GM19455 (cell line): ENCODE results near the gene SGCD.

ENCODE experiments used
- ATAC-seq: cut with Tn5 transposase; IDR thresholded peaks from one replicate; pipeline ENCODE4 v1.9.1; 2021; ENCODE audit not compliant: unreplicated experiment

SGCD gene

GRCh38 chr5:156451505-156451904 lies 124.5 kb downstream of the SGCD start:
- no peak for ATAC-seq

- no peak for ATAC-seq
These were observed 129.9 kb downstream of the SGCD start for GRCh38 chr5:156456857-156457256.

- no peak for ATAC-seq
These were observed 132.9 kb downstream of the SGCD start for GRCh38 chr5:156459812-156460385.

DNA sequence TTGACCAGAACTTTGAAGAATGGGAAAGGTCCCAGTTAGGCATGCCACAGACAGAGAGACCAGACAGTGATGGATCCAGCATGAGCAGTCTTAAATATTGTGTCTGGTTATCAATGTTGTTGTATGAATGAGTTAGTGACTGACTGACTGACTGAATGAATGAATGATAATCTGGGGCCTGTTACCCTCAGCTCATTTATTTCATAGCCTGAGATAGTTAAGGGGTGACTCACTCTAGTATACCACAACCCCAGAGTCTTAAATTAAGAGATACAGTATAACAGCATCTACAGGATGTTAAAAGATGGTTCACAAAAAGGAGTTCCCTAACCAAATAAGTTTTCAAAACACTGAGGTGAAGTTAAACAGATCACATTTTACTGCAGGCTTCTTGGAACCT lies 133.5 kb downstream of the SGCD start:
- no peak for ATAC-seq

GRCh38 chr5:156466871-156467270 lies 139.9 kb downstream of the SGCD start:
- no peak for ATAC-seq

GRCh38 chr5:156469636-156470035 lies 142.7 kb downstream of the SGCD start:
- ATAC-seq, result no peak

GRCh38 chr5:156471893-156472292 lies 144.9 kb downstream of the SGCD start:
- ATAC-seq, result no peak

DNA sequence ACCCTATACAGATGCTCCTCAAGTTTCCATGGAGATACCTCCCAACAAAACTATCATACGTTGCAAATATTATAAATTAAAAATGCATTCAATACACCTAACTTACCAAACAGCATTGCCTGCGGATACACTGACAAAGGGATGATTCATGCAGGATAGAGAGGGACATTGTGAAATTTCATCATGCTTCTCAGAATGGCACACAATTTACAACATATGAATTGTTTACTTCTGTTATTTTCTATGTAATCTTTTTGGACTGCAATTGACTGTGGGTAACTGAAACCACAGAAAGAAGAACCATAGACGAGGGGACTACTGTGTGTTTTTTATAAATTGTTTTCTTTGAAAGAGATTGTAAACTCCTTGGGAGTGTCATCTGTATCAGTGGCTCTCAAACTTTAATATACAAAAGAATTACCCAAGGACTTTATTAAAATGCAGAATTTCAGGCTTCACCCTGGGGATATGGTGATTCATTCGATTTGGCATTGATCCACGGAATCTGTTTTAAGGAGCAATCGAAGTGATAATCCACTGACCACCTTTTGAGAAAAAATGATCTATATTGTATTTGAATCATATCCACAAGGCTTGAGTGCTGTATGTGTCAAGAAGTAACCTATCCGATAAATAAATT lies 146.4 kb downstream of the SGCD start:
- ATAC-seq, result no peak

DNA sequence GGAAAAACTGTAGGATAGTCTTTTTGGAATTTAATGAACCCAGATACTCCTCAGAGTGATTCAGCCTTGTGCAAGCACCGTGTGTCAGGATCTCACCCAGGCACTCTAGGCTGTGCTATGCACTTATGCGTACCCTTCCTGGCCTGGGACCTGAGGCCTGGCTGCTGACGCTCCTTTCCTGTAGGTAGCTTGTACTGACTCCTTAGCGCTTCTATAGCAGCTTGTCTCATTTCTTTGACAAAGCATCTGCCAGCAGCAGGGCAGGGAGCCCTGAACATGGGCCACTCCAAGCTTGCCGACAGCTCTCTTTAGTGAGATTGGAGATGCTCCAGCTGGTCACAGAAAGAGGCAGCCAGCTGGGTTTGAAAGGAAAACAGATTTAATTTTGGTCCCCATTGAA lies 147.3 kb downstream of the SGCD start:
- ATAC-seq, result no peak

GRCh38 chr5:156475182-156476157 lies 148.5 kb downstream of the SGCD start:
- ATAC-seq, result no peak

DNA sequence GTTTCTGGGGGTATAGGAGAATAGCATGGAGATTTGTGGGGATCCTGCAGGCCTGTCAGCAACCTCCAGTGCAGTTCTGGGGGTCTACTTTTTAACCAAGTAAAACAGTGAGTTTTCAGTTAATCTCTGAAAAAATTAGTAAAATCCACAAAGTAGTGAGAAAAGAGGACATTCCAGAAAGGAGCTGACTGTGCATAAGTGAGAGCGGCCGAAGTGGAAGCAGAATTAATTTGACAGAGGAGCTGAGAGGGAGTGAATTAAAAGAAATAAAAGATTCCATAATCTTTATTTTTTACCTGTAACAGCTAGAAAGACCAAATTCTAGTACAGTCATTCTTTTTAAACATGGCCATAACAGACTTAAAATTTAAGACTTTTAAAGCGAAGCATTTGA lies 149.2 kb downstream of the SGCD start:
- ATAC-seq, result no peak

GRCh38 chr5:156476678-156477077 lies 149.7 kb downstream of the SGCD start:
- no peak for ATAC-seq

DNA sequence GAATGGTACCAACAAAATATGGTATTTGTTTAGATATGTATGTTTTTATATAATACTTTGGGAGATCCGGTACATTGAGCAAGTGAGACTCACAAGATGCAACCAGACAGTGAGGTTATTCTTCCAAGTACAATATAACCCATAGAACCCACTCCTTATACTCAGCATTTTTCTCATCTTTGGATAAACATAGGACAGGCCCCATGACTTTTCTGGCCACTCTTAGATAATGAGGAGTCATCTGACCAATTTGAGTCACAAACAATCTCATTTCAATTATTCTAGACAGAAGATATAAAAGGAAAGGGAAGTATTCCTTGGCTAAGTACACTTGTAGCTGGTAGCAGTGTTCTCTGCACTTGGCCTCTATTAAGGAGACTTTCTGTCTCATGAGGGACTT lies 150.2 kb downstream of the SGCD start:
- ATAC-seq, result no peak

DNA sequence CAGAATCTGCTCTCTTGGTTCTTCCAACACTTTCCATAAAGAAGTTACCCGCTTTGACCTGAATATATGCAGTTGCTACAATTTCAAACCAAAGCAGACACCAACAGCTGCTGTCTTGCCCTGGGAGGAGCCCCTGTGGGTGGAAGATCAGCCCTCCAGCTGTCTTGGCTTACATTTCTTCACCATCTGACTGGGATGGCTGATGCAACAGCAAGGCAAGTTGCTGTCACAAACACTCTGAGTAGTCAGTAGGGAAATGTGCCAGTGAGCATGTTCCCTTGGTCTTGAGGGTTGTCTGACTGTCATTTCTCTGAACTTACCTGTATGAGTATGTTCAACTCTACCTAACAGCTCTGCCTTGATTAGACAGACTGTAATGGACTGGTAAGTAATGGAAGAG lies 152.9 kb downstream of the SGCD start:
- ATAC-seq, result no peak

DNA sequence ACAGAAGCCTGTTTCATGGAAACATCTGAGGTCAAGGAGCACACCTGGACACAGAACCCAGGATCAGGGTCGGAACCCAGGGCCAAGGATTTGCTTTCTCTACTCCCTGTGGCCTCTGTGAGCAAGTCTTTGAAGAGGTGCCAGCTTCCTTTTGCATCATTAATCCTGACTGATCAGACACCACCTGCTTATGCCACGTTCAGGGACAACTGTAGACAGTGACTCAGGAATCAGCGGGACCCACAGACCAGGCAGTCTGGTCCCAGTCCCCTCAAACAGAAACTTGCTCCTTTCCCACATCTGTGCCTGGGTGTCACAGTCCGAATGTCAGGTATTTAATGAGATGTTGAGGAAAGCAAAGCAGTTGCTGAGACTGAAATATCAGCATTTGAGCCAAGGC lies 154.8 kb downstream of the SGCD start:
- ATAC-seq, result no peak

GRCh38 chr5:156482818-156483217 lies 155.9 kb downstream of the SGCD start:
- no peak for ATAC-seq

DNA sequence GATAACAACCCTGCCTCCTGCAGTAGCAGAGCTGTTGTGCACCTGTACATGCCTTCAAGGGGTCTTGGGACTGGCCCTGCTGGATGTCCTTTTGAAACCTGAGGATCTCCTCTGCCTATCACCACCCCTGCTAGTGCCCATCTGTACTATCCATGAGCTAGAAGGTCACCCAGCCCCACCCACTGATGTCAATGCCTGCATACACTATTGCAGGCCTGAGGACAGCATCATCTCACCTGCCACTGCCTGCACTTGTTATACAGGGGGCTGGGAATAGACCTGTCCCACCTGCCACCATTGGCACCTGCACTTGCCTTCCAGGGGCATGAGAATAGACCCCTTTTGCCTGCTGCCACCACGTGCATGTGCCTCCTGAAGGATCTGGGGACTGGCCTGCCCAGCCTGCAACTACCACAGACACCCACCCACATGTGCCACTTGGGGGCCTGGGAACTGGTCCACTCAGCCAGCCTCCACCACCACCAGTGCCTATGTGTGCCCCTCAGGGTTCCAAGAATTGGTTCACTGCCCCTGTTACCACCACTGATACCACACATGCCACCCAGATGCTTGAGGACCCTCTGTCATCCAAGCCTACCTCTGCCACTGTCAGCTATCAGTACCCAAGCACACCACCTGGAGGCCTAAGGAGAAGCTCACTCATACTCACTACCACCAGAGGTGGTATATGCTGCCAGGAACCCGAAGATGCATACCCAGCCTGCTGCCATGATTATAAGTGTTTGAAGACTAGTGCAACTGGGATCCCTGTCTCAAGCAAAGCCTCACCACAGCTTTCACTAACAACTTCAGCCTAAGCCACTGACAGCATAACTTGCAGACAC lies 159.7 kb downstream of the SGCD start:
- no peak for ATAC-seq

- ATAC-seq, result no peak
These were observed 164.8 kb downstream of the SGCD start for GRCh38 chr5:156491766-156492165.

DNA sequence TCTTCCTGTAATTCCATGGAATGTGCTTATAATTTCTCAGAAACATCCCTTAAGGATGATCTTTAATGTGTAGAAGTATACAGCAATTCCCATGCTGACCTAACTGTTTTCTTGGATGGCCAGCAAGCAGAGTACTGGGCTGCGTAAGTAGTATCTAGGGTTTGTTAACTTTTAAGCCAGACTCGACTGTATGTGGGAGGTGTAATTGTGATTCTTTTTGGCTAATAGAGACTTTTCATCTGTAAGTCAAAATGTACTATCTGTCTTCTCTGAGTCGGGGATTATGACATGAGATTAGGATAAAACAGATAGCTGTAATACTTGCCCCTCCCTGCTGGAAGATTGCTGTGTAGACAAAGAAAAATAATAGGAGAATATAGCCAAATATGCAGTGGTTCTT lies 169.3 kb downstream of the SGCD start:
- ATAC-seq, result no peak

- ATAC-seq, result no peak
These were observed 170.8 kb downstream of the SGCD start for GRCh38 chr5:156497804-156498208.
